DND-41 (cell line): ENCODE measurements around the gene C10orf90.

Experiments
- ATAC-seq: fragments of 200-7000 bp; cut with Tn5 transposase; 3 replicates; pipeline ENCODE4 v1.9.1; 2021; ENCODE audit warnings: low read depth; ENCODE audit not compliant: insufficient read depth
- DNase-seq: peaks from one replicate; pipeline ENCODE4 v3.0.0-alpha.2; 2020
- H2AFZ ChIP-seq: 2 replicates; pipeline ENCODE4 v1.6.0; 2012; ENCODE audit warnings: low read depth, low read length
- H3K27ac ChIP-seq: 2 replicates; pipeline ENCODE4 v1.5.1; 2012; ENCODE audit warnings: low read length, inconsistent platforms
- H3K27me3 ChIP-seq: fragments of 200-600 bp; sonication (generic); 2 replicates; pipeline ENCODE4 v1.6.0; 2012; ENCODE audit warnings: low read length, mild to moderate bottlenecking, inconsistent platforms; ENCODE audit not compliant: insufficient read depth, poor library complexity
- H3K36me3 ChIP-seq: 2 replicates; pipeline ENCODE4 v1.5.1; 2012; ENCODE audit warnings: low read length, inconsistent platforms; ENCODE audit not compliant: insufficient read depth
- H3K4me1 ChIP-seq: 2 replicates; pipeline ENCODE4 v1.5.1; 2012; ENCODE audit warnings: mild to moderate bottlenecking, low read length; ENCODE audit not compliant: insufficient read depth
- H3K4me2 ChIP-seq: 2 replicates; pipeline ENCODE4 v1.6.0; 2012; ENCODE audit warnings: mild to moderate bottlenecking, moderate library complexity, low read length, inconsistent platforms; ENCODE audit not compliant: insufficient read depth
- H3K4me3 ChIP-seq, 2 experiments: fragments of 200-600 bp in 1 of 2; shearing (Covaris generic) in 1 of 2; 2 replicates each; pipeline ENCODE4 v1.5.1; 2012 to 2016; ENCODE audit warnings: inconsistent platforms in 2 of 2, low read length in 2 of 2, mild to moderate bottlenecking in 2 of 2, low read depth in 1 of 2, moderate library complexity in 1 of 2
- H3K79me2 ChIP-seq: 2 replicates; pipeline ENCODE4 v1.6.0; 2012; ENCODE audit warnings: low read length, inconsistent platforms; ENCODE audit not compliant: insufficient read depth
- H3K9ac ChIP-seq: 2 replicates; pipeline ENCODE4 v1.6.0; 2012; ENCODE audit warnings: low read depth, mild to moderate bottlenecking, inconsistent platforms, low read length, moderate library complexity
- H3K9me3 ChIP-seq: 2 replicates; pipeline ENCODE4 v1.5.1; 2012; ENCODE audit warnings: low read length, moderate library complexity, mild to moderate bottlenecking, inconsistent platforms; ENCODE audit not compliant: insufficient read depth, severe bottlenecking
- H4K20me1 ChIP-seq: 2 replicates; pipeline ENCODE4 v1.6.0; 2012; ENCODE audit warnings: low read length; ENCODE audit not compliant: insufficient read depth
- CTCF ChIP-seq: IDR thresholded peaks from 2 replicates; pipeline ENCODE4 v1.5.1; 2012; ENCODE audit warnings: borderline replicate concordance, low read length, moderate library complexity, mild to moderate bottlenecking; ENCODE audit not compliant: poor library complexity, severe bottlenecking; ENCODE audit errors: extremely low read depth
- EZH2 ChIP-seq: IDR thresholded peaks from 3 replicates; pipeline ENCODE4 v1.6.1; 2012; ENCODE audit warnings: borderline replicate concordance, low read depth, mild to moderate bottlenecking, moderate library complexity, low read length, inconsistent platforms; ENCODE audit not compliant: severe bottlenecking

Gene C10orf90

DNA sequence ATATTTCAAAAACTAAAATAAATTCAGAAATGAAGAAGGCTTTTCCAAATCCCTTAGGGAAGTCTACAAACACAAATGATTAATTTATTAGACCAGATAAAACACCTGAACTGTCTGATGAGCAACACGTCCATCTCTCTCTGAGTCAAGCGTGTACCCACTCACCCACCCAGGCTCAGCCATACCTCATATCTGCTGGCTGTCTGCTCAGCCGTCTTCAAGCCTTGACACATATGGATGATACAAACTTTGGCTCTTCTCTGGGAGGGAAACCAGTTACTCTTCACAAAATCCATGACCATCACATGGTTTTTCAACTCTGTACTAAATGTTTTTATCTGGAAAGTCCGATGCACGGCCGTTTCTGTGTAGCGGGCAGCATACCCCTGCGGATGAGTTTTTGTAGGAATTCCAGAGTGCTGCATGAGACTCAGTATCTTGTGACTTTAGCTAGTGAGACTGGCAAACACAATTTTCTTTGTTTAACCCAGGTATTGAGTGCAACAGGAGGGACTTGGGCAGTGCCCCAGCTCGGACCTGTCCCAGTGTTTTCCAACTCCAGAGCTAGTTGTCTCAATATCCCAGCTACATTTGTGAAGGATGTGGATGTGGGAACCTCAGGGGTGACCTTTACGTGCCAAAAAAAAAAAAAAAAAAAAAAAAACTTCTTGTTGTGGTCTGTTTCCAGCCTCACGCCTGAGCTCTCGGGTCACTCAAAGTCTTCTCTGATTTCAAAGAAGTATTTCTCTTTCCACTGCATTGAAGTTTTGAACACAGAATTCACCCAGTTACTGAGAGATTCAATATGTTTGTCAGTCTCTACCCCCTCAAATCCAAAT is at the start of gene C10orf90:
C10orf90 (minus strand) TSS at position 638 of the 839 bp plus-strand sequence; CDS start at position 425, 213 bp downstream.
- no peak for TF ChIP-seq EZH2
- no peak for TF ChIP-seq CTCF
- H3K27ac ChIP-seq, result no peak within 1 kb of the TSS
- H3K79me2 ChIP-seq, result no peaks in the 10 kb centered on the region
- H3K36me3 ChIP-seq, result no peaks in the 10 kb centered on the region
- no peak within 1 kb of the TSS for H2AFZ ChIP-seq
- no peaks in the 10 kb centered on the region for H4K20me1 ChIP-seq
- no peaks in the 10 kb centered on the region for H3K4me1 ChIP-seq
- no peak for DNase-seq
- no peaks in the 10 kb centered on the region for H3K27me3 ChIP-seq
- H3K4me3 ChIP-seq, result no peak within 1 kb of the TSS
- no peak within 1 kb of the TSS for H3K9ac ChIP-seq
- no peak for ATAC-seq
- no peak within 1 kb of the TSS for H3K4me2 ChIP-seq
- H3K9me3 ChIP-seq, result no peaks in the 10 kb centered on the region

DNA sequence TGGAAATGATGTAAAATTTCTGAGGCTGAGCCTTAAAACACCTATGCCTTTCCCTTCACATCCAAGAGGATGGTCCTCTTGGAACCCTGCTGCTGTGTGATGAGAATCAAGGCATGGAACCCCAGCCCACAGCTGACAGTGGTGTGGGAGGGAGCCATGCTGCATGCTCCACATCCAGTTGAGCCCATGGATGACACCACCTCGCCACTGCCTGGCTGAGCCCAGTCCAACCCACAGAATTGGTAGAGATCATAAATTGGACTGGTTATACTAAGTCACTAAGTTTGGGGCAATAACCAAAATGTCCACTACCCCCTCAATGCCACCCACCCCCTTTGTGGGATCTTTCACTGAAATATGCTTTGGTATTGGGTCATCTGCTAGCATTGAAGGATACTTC is 45.9 kb upstream of the C10orf90 start:
- H3K79me2 ChIP-seq, result no peaks in the 10 kb centered on the region
- no peaks in the 10 kb centered on the region for H3K36me3 ChIP-seq
- no peak overlapping the region for H2AFZ ChIP-seq
- H3K4me3 ChIP-seq, result no peak overlapping the region
- TF ChIP-seq CTCF (no peak), EZH2 (no peak)
- H3K27ac ChIP-seq, result no peak overlapping the region
- no peak overlapping the region for H3K4me2 ChIP-seq
- H3K4me1 ChIP-seq, result no peaks in the 10 kb centered on the region
- H4K20me1 ChIP-seq, result no peaks in the 10 kb centered on the region
- no peak for ATAC-seq
- H3K9ac ChIP-seq, result no peak overlapping the region
- H3K9me3 ChIP-seq, result no peaks in the 10 kb centered on the region
- DNase-seq, result no peak
- no peaks in the 10 kb centered on the region for H3K27me3 ChIP-seq

DNA sequence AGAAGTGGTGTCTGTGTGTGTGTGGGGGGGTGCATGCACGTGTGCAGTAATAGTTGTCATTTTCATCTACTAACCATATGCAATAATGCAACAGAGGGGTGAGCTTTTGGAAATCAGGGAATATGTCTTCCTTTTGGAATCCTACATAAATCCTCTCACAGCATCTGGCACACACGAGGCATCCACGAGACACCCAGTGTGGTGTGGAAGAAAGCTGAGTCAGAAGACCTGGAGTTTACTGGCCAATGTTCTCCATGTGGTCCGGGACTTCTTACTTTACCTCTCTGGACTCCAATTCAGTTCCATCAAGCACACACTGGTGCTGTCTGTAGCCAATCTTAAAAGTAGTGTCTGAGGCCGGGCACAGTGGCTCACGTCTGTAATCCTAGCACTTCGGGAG is 43.1 kb upstream of the C10orf90 start:
- no peak for ATAC-seq
- Histone ChIP-seq H3K27me3 (no peaks in the 10 kb centered on the region), H3K27ac (no peak overlapping the region), H3K4me2 (no peak overlapping the region), H2AFZ (no peak overlapping the region), H3K9ac (no peak overlapping the region), H3K36me3 (no peaks in the 10 kb centered on the region), H4K20me1 (no peaks in the 10 kb centered on the region), H3K4me3 (no peak overlapping the region), H3K4me1 (no peaks in the 10 kb centered on the region), H3K9me3 (no peaks in the 10 kb centered on the region), H3K79me2 (no peaks in the 10 kb centered on the region)
- TF ChIP-seq CTCF (no peak), EZH2 (no peak)
- no peak for DNase-seq
